GM18519 (cell line): Measurements from ENCODE around the gene SPATS1.

Experiments
- ATAC-seq: cut with Tn5 transposase; IDR thresholded peaks from one replicate; pipeline ENCODE4 v1.9.1; 2021; ENCODE audit warnings: mild to moderate bottlenecking, moderate library complexity; ENCODE audit not compliant: unreplicated experiment, low FRiP score

The SPATS1 gene

GRCh38 chr6:44386364-44386928 lies 44.0 kb downstream of the SPATS1 start:
- ATAC-seq, result no peak

DNA sequence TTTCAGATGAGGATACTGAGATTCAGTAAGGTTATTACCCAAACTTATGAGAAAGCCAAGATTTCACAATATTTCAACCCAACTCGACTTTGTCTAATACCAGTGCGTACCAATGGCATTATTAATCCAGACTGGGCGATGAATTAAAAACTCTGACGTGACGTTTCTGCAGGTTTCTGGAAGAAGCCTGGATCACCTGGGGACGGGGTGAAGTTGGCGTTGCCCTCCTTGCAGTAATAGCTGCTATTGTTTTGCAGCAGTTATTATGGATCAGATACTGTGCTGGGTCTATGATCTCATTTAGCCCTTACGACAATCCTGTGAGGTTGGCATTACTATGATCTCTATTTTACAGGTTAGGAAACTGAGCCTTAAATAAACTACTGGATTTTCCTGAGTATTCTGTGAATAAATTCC lies 44.5 kb downstream of the SPATS1 start:
- peak; percentile 7 for ATAC-seq

- ATAC-seq, result peak; percentile 76
Observed at GRCh38 chr6:44387346-44388134, 45.1 kb downstream of the SPATS1 start, which contains the start of gene CDC5L. TSS of gene CDC5L (plus strand) at chr6:44387706. CDS start at chr6:44387824, 118 bp downstream.

DNA sequence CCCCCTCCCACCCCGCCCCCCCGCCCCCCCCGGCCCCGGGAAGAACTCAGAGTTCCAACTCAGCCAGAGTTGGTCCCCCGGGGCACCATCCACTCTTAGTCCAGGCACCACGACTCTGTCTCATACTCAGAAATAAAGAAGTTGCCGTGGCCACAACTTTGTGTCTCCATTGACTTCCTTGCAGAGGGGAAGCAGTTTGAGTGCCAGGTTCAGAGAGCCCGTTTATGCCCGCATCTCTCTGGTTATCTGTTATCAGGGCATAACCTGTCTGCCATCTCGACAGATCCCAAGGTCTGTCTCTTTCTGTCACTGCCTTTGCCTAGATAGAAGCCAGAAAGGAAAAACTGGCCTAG lies 45.7 kb downstream of the SPATS1 start:
- ATAC-seq, result no peak

GRCh38 chr6:44388887-44389286 lies 46.4 kb downstream of the SPATS1 start:
- ATAC-seq, result no peak

DNA sequence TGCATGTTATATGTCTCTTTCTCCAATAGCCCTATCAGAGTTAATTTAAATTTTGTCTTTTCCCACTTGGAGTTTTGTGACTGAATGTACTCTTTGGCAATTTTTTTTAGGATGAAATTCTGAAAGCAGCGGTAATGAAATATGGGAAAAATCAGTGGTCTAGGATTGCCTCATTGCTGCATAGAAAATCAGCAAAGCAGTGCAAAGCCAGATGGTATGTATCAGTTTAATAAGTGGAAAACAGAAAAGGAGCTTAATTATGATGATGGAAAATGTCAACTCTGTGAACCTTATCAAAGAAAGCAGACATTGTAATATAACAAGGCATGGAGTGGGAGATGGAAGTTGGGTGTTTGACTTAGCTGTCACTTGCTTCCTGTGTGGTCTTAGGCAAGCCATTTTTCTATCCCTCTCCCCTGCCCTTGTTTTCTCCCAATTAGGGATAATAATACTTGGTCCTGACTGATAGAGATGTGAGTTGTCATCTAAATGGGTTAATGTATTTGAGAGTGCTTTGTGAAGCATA lies 47.8 kb downstream of the SPATS1 start:
- no peak for ATAC-seq
